ENCODE results near the gene TNFAIP3.

The TNFAIP3 gene

GRCh38 chr6:137862419-137863090 lies 4.5 kb upstream of the TNFAIP3 start:
- in situ Hi-C loops (cut with MboI; ENCODE audit: low sequenced_read_pairs): no loop called here

- in situ Hi-C loops (cut with MboI; ENCODE audit: low sequenced_read_pairs): no loop called here
These were observed 3.8 kb upstream of the TNFAIP3 start for GRCh38 chr6:137863091-137863797.

DNA sequence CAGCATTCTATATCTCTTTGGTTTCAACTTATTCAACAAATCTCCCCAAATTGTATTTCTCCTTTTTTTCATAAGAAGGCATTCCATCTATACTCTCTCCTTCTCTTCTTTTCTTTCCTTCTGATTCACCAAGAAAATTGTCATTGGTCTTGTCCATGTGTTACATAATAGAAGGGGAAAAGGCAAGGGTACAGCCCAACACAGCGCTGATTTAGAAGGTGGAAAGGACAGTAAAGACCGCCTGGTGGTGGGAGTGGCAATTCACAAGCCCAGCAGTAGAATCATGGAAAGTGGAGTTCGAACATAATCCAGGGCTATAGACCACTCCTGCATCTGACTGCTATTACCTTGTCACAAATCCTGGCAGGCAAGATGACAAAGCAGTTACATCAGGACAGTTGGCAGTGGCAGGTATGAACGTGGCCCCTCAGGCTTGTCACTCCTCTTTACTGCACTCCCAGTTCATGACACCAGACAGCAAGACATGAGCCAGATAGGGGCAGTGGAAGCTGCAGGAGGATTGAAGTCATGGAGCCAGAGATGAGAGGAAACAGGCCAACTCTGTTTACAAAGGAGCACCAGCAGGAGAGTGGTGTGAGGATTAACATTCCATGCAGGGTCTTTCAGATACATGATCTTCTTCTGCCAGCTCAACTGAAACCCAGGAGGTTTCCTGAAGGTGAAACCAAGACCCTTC lies 2.1 kb upstream of the TNFAIP3 start:
- in situ Hi-C loops (cut with MboI; ENCODE audit: low sequenced_read_pairs): loop anchor here (5.0 kb wide), 1 partner anchor 153 kb away; no protein-coding TSS in a partner anchor

DNA sequence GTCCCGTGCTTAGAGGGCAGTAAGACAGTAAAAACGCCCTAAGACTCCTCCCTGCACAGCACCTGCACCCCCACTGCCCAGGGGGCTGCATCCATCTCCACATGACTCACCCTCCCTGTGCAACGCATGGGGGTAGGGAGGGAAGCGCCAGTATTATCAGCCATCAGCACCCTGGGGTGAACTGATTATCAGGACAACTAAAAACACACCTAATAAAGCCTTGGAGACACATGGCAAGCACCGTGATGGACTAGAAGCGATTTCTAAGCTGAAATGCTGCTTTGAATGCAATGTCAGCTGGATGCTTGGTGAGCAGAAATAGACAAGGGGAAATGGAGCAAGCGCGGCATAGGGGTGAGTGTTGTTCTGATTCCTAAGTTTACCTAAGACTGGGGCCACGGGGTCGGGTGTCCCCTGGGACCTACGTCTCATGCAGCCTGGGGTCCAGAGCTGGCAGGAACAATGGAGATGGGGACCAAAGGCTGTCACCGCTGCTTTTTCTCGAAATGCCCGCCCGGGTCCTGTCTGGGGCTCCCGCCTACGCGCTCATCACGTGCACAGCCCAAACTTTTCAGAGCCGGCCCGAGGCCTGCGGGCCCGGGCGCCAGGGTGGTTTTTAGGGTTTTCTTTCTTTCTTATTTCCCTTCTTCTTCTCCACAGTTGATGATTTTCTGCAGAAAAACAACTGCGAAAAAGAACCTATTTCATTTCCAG lies 702 bp upstream of the TNFAIP3 start:
- in situ Hi-C loops (cut with MboI; ENCODE audit: low sequenced_read_pairs): loop anchor here (5.0 kb wide), 1 partner anchor 154 kb away; no protein-coding TSS in a partner anchor

- in situ Hi-C loops (cut with MboI; ENCODE audit: low sequenced_read_pairs): loop anchor here (5.0 kb wide), 1 partner anchor 156 kb away; no protein-coding TSS in a partner anchor
These were observed 838 bp downstream of the TNFAIP3 start for GRCh38 chr6:137867685-137868509.

GRCh38 chr6:137868721-137869548 lies 1.9 kb downstream of the TNFAIP3 start:
- in situ Hi-C loops (cut with MboI; ENCODE audit: low sequenced_read_pairs): loop anchor here (5.0 kb wide), 1 partner anchor 157 kb away; no protein-coding TSS in a partner anchor

DNA sequence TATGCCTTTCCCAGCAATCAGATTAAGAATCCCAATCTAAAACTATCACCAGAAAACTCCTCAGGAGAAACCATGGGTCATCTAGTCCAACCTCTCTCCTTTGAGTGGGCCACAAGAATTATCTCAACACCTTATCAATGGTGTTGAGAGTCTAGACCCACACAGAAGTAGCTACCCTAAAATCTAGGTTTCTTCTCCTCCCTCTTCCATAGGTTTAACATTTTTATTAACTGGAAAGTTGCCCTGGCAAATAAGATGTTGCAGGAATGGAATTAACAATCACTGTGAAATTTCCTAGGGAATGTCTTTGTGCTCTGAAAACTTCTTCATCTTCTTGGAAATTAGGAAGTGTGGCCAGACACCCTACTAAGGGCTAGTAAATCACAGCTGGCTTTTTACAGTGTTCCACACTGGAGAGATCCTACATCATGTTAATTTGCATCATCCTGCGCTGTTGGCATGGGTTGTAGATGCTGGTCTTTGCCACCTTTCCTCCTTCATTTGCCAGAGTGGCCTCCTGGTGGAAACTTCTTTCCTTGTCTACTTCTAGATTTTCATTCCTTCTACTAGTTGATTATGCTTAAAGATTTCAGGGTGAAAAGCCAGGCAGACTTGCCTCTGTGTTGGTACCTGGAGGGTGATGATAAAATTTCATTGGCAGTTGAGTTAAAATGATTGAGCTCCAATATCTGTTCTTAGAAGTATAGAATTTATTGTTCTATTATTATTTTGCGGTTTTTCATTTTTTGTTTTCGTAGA lies 2.7 kb downstream of the TNFAIP3 start:
- in situ Hi-C loops (cut with MboI; ENCODE audit: low sequenced_read_pairs): loop anchor here (5.0 kb wide), 1 partner anchor 157 kb away; no protein-coding TSS in a partner anchor

DNA sequence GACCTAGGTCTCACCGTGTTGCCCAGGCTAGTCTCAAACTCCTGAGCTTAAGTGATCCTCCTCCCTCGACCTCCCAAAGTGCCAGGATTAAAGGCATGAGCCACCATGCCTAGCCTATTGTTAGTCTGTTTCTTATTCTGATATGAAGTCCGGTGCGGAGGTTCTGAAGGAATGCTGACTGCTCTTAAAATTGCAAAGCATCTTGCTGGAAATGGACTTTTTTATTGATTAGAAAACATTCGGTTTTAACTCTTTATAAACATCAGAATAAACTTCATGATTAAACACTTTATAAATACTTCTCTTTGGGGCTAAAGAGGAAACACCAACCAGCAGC lies 3.2 kb downstream of the TNFAIP3 start:
- in situ Hi-C loops (cut with MboI; ENCODE audit: low sequenced_read_pairs): no loop called here

DNA sequence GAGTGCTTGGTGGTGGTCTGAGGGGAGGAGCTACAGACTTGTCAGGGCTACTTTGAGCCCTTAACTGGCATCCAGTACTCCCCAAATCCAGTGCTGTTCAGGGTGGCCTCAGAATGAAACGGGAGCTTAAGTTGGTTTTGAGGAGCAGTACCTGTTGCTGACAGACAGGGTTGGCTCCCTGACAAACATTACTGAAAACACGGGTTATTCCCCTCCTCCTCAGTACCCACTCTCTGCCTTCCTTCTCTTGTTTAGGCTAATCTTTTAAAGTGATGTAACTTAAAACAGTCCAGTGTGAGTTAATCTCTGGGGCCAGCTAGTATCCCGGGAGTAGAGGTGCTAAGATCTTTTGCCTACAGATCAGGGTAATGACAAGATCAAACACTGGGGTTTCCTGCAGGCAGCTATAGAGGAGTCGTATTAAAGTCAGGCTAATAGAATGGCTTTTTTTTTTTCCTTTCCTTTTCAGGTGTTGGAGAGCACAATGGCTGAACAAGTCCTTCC lies 3.7 kb downstream of the TNFAIP3 start:
- in situ Hi-C loops (cut with MboI; ENCODE audit: low sequenced_read_pairs): no loop called here

DNA sequence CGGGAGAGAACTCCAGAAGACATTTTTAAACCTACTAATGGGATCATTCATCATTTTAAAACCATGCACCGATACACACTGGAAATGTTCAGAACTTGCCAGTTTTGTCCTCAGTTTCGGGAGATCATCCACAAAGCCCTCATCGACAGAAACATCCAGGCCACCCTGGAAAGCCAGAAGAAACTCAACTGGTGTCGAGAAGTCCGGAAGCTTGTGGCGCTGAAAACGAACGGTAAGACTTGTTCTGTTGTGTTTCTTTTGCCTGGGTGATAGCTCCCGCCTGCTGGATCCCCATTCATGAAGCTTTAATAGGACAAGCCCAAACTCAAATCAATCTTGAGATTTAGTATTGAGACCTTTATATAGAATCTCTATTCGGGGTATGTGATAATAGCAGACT lies 4.2 kb downstream of the TNFAIP3 start:
- in situ Hi-C loops (cut with MboI; ENCODE audit: low sequenced_read_pairs): no loop called here

GRCh38 chr6:137871831-137872454 lies 4.9 kb downstream of the TNFAIP3 start:
- in situ Hi-C loops (cut with MboI; ENCODE audit: low sequenced_read_pairs): no loop called here

GRCh38 chr6:137872581-137873115 lies 5.6 kb downstream of the TNFAIP3 start:
- in situ Hi-C loops (cut with MboI; ENCODE audit: low sequenced_read_pairs): no loop called here

- in situ Hi-C loops (cut with MboI; ENCODE audit: low sequenced_read_pairs): no loop called here
These were observed 6.3 kb downstream of the TNFAIP3 start for GRCh38 chr6:137873273-137873762.

DNA sequence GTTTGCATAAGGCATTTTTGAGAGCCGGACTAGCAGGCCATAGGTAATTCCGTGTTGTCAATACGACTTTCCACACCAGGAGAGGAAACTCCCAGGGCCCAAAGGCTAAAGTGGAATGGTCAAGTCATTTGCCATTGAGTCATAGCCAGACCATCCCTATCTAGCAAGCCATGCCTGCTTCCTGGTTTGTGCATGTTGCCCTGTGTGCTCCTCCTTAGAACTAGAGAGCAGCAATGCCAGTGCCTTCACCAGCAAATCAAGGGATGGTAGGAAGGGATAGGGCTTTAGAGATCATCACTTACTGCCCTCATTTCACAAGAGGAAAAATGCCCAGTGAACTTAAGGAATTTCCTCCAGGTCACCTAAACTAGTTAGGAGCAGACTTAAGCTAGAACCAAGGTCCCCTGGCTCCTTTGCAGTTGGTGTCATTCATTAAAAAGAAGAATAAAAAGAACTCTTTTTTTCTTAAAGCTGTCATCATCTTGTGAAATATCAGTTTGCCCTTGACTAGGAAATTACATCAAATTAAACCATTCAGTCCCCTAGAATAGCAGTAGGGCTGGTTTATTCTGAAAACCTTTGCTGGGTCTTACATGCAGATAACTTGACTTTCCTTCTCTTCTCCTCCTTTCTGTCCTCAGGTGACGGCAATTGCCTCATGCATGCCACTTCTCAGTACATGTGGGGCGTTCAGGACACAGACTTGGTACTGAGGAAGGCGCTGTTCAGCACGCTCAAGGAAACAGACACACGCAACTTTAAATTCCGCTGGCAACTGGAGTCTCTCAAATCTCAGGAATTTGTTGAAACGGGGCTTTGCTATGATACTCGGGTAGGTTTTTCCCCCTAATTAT lies 7.4 kb downstream of the TNFAIP3 start:
- in situ Hi-C loops (cut with MboI; ENCODE audit: low sequenced_read_pairs): no loop called here

- in situ Hi-C loops (cut with MboI; ENCODE audit: low sequenced_read_pairs): no loop called here
These were observed 8.0 kb downstream of the TNFAIP3 start for GRCh38 chr6:137875058-137875520.

DNA sequence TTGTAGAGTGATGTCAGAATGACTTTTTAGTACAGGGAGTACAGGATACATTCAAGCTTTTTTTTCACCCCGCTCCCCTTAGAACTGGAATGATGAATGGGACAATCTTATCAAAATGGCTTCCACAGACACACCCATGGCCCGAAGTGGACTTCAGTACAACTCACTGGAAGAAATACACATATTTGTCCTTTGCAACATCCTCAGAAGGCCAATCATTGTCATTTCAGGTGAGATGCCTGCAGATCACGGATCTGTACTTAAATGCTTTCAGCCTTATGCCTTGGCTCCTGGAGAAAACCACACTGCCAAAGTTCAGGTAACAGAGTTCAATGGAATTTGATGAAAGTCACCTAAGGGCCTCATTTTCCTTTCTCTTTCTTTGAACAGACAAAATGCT lies 8.5 kb downstream of the TNFAIP3 start:
- in situ Hi-C loops (cut with MboI; ENCODE audit: low sequenced_read_pairs): no loop called here

- in situ Hi-C loops (cut with MboI; ENCODE audit: low sequenced_read_pairs): no loop called here
These were observed 9.5 kb downstream of the TNFAIP3 start for GRCh38 chr6:137876547-137876946.

Data from HL-60/S4 treated with phorbol 12-myristate 13-acetate at 8.2 ng/mL for 4 days and 3 days (cell line).